GM18526 (cell line): ENCODE results near the gene OR5B21.

ENCODE experiments used
- POLR2A ChIP-seq: IDR thresholded peaks from 3 replicates; pipeline ENCODE4 v1.6.1; 2011; ENCODE audit not compliant: insufficient read length; ENCODE audit errors: extremely low read depth

OR5B21 gene

GRCh38 chr11:58508005-58508404, at the start of gene OR5B21:
Gene OR5B21 (minus strand): TSS chr11:58508105. CDS start chr11:58508105, 0 bp downstream.
- TF ChIP-seq POLR2A = no peak

- TF ChIP-seq POLR2A = no peak
These were observed 41.7 kb upstream of the OR5B21 start for GRCh38 chr11:58549644-58550043.

- no peak for TF ChIP-seq POLR2A
These were observed 38.9 kb upstream of the OR5B21 start for GRCh38 chr11:58546841-58547240.

- no peak for TF ChIP-seq POLR2A
These were observed 24.0 kb upstream of the OR5B21 start for GRCh38 chr11:58531865-58532341.

GRCh38 chr11:58530236-58530635, 22.3 kb upstream of the OR5B21 start:
- TF ChIP-seq POLR2A = no peak

GRCh38 chr11:58527429-58527828, 19.5 kb upstream of the OR5B21 start:
- no peak for TF ChIP-seq POLR2A

GRCh38 chr11:58526721-58527120, 18.8 kb upstream of the OR5B21 start:
- TF ChIP-seq POLR2A = no peak

GRCh38 chr11:58525037-58525614, 17.2 kb upstream of the OR5B21 start:
- TF ChIP-seq POLR2A = no peak

GRCh38 chr11:58524232-58525036, 16.5 kb upstream of the OR5B21 start:
- no peak for TF ChIP-seq POLR2A

GRCh38 chr11:58513747-58514367, 6.0 kb upstream of the OR5B21 start:
- TF ChIP-seq POLR2A = no peak

- TF ChIP-seq POLR2A = no peak
These were observed 3.7 kb upstream of the OR5B21 start for GRCh38 chr11:58511636-58512035.

GRCh38 chr11:58509748-58510147, 1.8 kb upstream of the OR5B21 start:
- TF ChIP-seq POLR2A = no peak

GRCh38 chr11:58508814-58509213, 909 bp upstream of the OR5B21 start:
- no peak for TF ChIP-seq POLR2A

- TF ChIP-seq POLR2A = no peak
These were observed 550 bp downstream of the OR5B21 start for GRCh38 chr11:58507355-58507754.

- TF ChIP-seq POLR2A = no peak
These were observed 970 bp downstream of the OR5B21 start for GRCh38 chr11:58506935-58507334.

- no peak for TF ChIP-seq POLR2A
These were observed 2.1 kb downstream of the OR5B21 start for GRCh38 chr11:58505849-58506248.

- TF ChIP-seq POLR2A = no peak
These were observed 3.7 kb downstream of the OR5B21 start for GRCh38 chr11:58504232-58504631.

- TF ChIP-seq POLR2A = no peak
These were observed 4.5 kb downstream of the OR5B21 start for GRCh38 chr11:58503361-58503856.
